Ramos (cell line): ENCODE results near the gene CEP89.
"Not testable (repeated sequence)": the region's sequence is repeated elsewhere in the genome, so short reads cannot be mapped to it uniquely, and the experiment has no call there.

Experiments
- in situ Hi-C: fragments of 300-500 bp; cut with MboI; formaldehyde crosslinking; loops from one replicate; pipeline ENCODE4 v1.14.3; 2022; ENCODE audit warnings: low sequenced_read_pairs; ENCODE audit not compliant: unreplicated experiment

Gene CEP89

DNA sequence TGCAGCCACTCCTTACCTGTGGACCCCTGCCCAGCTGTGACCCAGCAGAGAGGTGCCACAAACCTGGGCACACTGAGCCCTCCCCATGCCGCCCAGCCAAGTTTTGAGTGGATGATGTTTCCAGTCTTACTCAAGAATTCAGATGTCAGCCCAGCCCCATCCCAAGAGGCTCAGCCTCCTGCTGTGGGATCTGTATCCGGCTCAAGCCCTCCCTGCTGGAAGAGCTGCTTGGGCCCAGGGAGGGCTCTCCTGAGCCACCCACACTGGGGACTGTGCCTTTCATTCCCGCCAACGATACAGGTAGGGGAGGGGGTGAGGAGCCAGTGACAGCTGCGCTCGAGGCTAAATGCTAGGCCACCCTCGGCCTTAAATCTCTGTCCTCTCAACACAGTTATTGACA, 96.3 kb downstream of the CEP89 start:
- in situ Hi-C loops = no loop called here

GRCh38 chr19:32874605-32875004, 97.2 kb downstream of the CEP89 start:
- in situ Hi-C loops = no loop called here

DNA sequence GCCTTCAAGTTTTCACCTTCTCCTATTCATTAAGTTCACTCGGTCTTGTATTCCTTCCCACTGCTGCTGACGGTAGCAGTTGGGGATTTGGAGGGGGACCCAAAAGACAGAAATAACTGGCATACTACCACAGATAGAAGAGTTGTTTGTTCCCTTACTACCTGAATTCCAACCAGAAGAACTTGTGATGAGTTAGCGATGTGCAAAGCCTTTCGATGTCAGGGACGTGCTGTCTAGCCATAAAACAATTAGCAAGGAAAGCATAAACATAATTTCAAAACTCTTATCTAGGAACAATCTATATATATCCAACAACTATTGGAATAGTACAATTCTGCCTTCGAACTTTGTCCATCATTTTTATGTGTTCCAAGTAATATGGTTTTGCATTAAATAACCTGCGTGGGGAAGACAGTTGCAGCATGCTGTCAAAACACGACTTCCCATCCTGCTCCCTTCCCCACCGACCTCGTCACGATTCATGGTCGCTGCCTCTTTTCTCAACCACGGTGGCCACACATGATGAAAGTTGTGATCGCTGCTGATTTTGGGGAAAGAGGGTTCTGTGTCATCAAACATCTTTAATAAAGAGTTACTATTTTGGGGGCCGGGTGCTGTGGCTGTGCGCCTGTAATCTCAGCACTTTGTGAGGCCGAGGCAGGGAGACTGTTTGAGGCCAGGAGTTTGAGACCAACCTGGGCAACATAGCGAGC, 98.4 kb downstream of the CEP89 start:
- in situ Hi-C loops = no loop called here

GRCh38 chr19:32872391-32872790, 99.4 kb downstream of the CEP89 start:
- in situ Hi-C loops = no loop called here

DNA sequence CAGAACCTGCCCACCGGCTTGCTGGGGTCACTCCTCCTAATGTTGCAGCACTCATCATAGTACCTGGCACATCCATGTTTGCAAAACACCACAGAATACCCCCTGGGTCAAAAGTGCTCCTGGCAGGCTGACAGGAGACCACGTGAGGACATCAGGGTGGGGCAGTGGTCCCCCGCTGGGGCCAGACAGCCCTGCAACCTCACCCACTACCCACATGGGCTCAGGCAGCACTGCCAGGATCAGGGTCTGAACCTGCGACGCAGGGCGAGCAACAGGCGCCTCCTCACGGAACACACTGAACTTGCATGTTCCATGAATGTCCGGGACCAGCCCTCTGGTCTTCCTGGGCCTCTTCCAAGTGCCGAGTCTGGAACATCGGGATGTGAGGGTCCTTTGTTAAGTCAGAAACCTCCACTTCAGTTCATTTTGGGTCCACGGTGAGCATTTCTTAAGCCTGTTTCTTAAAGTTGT, 100.7 kb downstream of the CEP89 start:
- in situ Hi-C loops = no loop called here

DNA sequence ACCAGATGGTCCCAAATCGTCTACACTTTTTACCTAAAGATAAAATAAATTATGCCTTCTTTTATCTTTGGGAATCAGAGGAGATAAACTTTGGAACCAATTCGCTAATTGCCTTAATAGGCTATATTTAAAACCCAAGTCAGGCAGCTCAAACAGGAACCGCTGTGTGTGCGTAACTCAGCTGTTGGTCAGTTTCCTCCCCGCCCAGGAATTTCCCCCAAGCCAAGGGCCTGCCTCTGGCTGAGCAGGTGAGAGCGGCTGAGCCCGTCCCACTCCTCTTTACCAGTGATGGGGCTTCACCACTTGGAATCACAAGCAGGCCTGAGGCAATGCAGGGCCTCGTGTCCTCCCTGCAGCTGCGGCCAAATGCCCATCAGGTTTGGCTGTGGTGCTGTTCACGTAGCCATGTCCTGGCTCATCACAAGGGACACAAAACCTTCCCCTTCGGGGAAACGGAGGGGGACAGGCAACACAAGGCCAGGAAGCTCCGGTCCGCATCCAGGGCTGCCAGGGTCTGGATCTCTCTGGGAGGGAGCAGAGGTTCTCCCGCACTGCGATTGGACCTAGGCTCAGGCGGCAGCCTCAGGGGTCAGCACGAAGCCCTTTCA, 101.7 kb downstream of the CEP89 start:
- in situ Hi-C loops = no loop called here

DNA sequence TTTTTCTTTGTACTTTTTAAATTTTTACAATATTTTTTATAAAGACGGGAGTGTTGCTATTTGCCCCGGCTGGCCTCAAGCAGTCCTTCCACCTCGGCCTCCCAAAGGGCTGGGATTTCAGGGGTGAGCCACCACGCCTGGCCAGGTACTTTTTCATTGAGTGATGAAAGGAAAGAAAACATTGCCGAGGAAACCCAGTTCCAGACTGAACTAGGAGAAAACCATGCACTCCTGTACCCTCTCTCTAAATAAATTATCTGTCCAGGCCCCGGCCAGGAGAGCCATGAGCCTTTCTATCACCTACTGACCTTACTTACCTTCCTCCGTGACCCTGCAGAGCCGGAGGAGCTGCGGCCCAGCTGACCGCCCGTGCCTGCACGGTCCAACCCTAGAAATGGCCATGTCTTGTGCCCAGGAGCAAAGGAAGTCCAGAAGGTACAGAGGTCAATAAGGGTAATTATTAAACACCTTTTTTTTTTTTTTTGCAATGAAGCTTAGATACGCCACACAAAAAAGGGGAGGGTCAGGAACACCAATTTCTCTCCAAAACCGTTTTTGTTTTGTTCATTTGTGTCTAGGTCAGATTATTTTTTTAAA, 102.3 kb downstream of the CEP89 start, which contains the start of gene SLC7A9:
Gene SLC7A9 (minus strand): TSS at position 399 of the 597 bp plus-strand sequence. CDS start 1,233 bp downstream, outside the sequence.
- in situ Hi-C loops = no loop called here

- in situ Hi-C loops = no loop called here
Measured at GRCh38 chr19:32868206-32868950, 103.4 kb downstream of the CEP89 start.

- in situ Hi-C loops = not testable (repeated sequence)
Measured at GRCh38 chr19:32867436-32867835, 104.3 kb downstream of the CEP89 start.

DNA sequence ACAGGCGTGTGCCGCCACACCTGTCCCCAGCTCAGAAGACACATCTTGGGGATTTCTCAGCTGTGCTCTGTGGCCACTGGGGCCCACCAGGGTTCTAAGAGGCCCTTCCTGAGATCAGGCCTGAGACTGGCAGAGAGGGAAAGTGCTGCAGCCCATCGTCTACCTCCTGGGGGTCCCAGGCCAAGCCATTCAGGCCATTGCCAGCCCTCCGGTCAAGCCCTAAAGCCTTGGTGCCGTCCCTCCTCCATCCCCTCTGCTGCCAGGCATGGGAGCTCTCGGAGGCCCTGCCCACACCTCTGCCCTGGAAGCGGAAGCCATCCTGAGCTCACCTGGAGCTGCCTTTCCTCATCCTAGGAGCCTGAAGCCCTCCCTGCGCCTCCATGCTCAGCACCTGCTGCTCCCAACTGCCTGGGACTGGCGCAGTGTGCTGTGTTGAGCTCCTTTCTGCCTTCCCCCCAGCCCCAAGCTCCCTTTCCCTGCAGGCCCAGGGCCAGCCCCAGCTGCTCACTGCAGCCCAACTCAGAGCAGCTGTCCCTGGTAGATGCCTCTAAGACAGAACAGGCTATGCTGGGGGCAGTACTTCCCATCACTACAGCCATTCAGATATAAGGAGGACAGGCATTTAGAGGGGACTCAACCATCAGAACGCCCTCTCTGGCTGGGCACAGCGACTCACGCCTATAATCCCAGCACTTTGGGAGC, 105.0 kb downstream of the CEP89 start:
- in situ Hi-C loops = no loop called here

GRCh38 chr19:32866061-32866460, 105.7 kb downstream of the CEP89 start:
- in situ Hi-C loops = no loop called here

- in situ Hi-C loops = no loop called here
Measured at GRCh38 chr19:32865326-32865725, 106.4 kb downstream of the CEP89 start.

GRCh38 chr19:32864318-32865007, 107.3 kb downstream of the CEP89 start:
- in situ Hi-C loops = no loop called here

DNA sequence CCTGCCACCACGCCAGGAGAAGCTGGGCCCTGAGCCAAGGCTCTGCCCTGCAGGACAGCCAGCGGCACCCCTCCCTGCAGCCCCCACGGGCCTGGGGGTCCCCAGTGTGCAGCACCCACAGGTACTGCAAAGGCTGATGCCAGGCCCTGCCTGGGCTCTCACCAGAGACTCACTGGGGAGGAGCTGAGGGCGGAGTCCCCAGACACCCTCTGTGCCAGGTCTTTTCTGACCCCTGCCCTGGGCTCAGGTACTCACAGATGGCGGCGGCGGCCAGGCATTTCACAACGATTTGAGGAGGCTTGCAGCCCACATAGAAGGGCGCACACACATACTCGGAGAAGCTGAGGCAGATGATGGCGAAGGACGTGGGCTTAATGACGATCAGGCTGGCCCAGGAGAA, 107.9 kb downstream of the CEP89 start:
- in situ Hi-C loops = no loop called here

DNA sequence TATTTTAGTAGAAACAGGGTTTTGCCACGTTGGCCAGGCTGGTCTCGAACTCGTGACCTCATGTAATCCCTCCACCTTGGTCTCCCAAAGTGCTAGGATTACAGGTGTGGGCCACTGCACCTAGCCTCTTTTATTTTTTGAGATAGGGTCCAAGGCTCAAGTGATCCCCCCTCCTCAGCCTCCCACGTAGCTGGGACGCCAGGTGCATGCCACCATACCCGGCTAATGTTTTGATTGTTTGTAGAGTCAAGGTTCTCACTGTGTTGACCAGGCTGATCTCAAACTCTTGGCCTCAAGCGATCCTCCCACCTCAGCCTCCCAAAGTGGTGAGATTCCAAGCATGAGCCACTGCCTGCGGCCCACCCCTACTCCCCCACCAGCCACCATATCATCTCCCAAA, 108.5 kb downstream of the CEP89 start:
- in situ Hi-C loops = no loop called here

DNA sequence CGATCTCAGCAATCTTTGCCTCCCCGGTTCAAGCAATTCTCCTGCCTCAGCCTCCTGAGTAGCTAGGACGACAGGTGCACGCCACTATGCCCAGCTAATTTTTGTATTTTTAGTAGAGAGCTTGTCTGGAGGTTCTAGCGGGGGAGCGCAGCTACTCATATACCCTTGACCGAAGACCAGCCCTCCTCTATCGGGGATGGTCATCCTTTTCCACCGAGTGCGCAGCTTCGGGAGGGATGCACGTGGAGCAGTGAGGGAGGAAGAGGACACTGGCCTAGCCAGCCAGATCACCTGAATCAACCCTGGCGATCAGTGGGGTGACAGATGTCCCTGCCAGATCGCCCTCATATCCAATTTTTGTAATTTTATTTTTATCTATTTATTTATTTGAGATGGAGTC, 109.0 kb downstream of the CEP89 start:
- in situ Hi-C loops = no loop called here

- in situ Hi-C loops = no loop called here
Measured at GRCh38 chr19:32862173-32862572, 109.6 kb downstream of the CEP89 start.

GRCh38 chr19:32861596-32861995, 110.2 kb downstream of the CEP89 start:
- in situ Hi-C loops = no loop called here

DNA sequence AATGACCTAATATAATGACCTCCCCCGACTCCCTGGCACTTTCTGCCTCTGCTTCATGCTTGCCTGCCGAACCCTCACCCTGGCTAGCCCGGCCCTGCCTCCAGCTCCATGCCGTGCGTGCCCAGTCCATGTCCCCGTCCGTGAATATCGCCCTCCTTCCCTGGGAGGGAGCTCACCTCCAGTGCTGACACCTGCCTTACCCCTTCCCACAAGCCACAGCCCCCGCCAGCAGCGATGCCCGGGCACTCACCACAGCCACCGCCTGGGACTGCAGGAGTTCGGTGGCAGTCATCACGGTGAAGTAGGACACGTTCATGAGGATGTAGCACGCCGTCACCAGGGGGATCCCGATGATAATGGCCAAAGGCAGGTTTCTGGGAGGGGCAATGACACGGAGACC, 112.2 kb downstream of the CEP89 start:
- in situ Hi-C loops = no loop called here

DNA sequence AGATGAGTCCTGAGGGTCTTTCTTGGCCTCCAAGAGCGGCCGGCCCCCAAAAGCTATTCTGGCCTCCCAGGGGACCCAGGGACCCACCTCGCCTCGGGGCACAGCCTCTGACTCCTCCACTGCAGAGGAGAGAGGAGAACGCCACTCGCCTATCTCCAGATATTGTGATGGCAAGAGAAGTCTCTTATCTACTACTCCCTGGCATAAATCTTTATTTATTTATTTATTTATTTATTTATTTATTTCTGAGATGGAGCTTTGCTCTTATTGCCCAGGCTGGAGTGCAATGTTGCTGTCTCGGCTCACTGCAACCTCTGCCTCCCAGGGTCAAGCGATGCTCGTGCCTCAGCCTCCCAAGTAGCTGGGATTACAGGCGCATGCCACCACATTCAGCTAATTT, 113.2 kb downstream of the CEP89 start:
- in situ Hi-C loops = no loop called here
